H1 (cell line): Measurements from ENCODE around the gene CREBL2. TPM values are rescaled to one million over a fixed set of nuclear protein-coding genes. Genes with fewer than 3 reads are reported as not detected.

Experiments
- CTCF ChIA-PET: fragments of 300-600 bp; sonication (Branson Sonifier 250); formaldehyde crosslinking; loops from one replicate; lab custom pipeline; 2021; ENCODE audit not compliant: partially characterized antibody; lab: Charles Lee
- POLR2A ChIA-PET: fragments of 300-600 bp; sonication (Branson Sonifier 250); formaldehyde crosslinking; loops from one replicate; lab custom pipeline; 2021; ENCODE audit warnings: inconsistent platforms; ENCODE audit not compliant: partially characterized antibody; lab: Charles Lee
- DNase-seq, 2 experiments: peaks; one replicate each; pipeline versions ENCODE4 v3.0.0 to v3.0.0-alpha.2; 2010 to 2022; ENCODE audit warnings: low spot score in 2 of 2, low read depth in 1 of 2, mixed read lengths in 1 of 2
- FAIRE-seq: peaks from 2 replicates; lab custom pipeline; 2011; peaks lifted over from hg19 to GRCh38; lab: Jason Lieb, UNC
- H2AFZ ChIP-seq: 2 replicates; pipeline ENCODE4 v1.8.1; 2012; ENCODE audit warnings: low read length, inconsistent platforms
- H2AK5ac ChIP-seq: 2 replicates; pipeline ENCODE4 v1.6.1; 2013; ENCODE audit warnings: low read depth, low read length
- H2BK120ac ChIP-seq: replicated peaks from 2 replicates; pipeline ENCODE3; 2013; ENCODE audit warnings: low read depth, low read length, inconsistent platforms
- H2BK12ac ChIP-seq: 2 replicates; pipeline ENCODE4 v1.6.1; 2013; ENCODE audit warnings: low read depth, low read length
- H2BK15ac ChIP-seq: 2 replicates; pipeline ENCODE4 v1.6.1; 2013; ENCODE audit warnings: low read length
- H2BK20ac ChIP-seq: 2 replicates; pipeline ENCODE4 v1.6.1; 2013; ENCODE audit warnings: low read length
- H2BK5ac ChIP-seq: 2 replicates; pipeline ENCODE4 v1.6.1; 2013; ENCODE audit warnings: low read depth, low read length
- H3K14ac ChIP-seq: 2 replicates; pipeline ENCODE4 v1.6.1; 2013; ENCODE audit warnings: inconsistent platforms; ENCODE audit not compliant: insufficient read length
- H3K18ac ChIP-seq: 2 replicates; pipeline ENCODE4 v1.6.1; 2013; ENCODE audit warnings: low read length; ENCODE audit errors: extremely low read depth
- H3K23ac ChIP-seq: 2 replicates; pipeline ENCODE4 v1.6.1; 2013; ENCODE audit warnings: inconsistent platforms; ENCODE audit not compliant: insufficient read length
- H3K23me2 ChIP-seq: 2 replicates; pipeline ENCODE4 v1.6.1; 2013; ENCODE audit warnings: low read depth, low read length
- H3K27ac ChIP-seq: 2 replicates; pipeline ENCODE4 v1.6.1; 2011; ENCODE audit warnings: low read depth, low read length, inconsistent platforms
- H3K27me3 ChIP-seq, 4 experiments: replicated peaks in 1 of 4; 1 replicate in 1 of 4; 2 replicates in 3 of 4; pipeline versions ENCODE4 v1.6.1 to v1.8.1; 2011 to 2013; ENCODE audit warnings: low read length in 3 of 4, mild to moderate bottlenecking in 3 of 4, inconsistent platforms in 2 of 4, mixed read lengths in 2 of 4, moderate library complexity in 1 of 4; ENCODE audit not compliant: control insufficient read depth in 3 of 4, insufficient read depth in 3 of 4; ENCODE audit errors: extremely low read depth in 1 of 4
- H3K36me3 ChIP-seq, 4 experiments: 2 replicates each; pipeline versions ENCODE4 v1.6.1 to v1.8.1; 2011 to 2013; ENCODE audit warnings: mild to moderate bottlenecking in 4 of 4, low read length in 3 of 4, moderate library complexity in 2 of 4, control low read depth in 1 of 4, inconsistent platforms in 1 of 4; ENCODE audit not compliant: insufficient read depth in 4 of 4, control insufficient read depth in 2 of 4
- H3K4ac ChIP-seq: replicated peaks from 2 replicates; pipeline ENCODE3; 2013; ENCODE audit warnings: low read length, low read depth, mixed read lengths, inconsistent platforms; ENCODE audit not compliant: insufficient read length
- H3K4me1 ChIP-seq, 4 experiments: replicated peaks in 1 of 4; 1 replicate in 1 of 4; 2 replicates in 3 of 4; pipeline versions ENCODE4 v1.6.1 to v1.8.1; 2011 to 2013; ENCODE audit warnings: low read length in 3 of 4, inconsistent platforms in 2 of 4, mixed read lengths in 1 of 4; ENCODE audit not compliant: insufficient read depth in 4 of 4, control insufficient read depth in 3 of 4
- H3K4me2 ChIP-seq, 2 experiments: 2 replicates each; pipeline versions ENCODE4 v1.6.1 to v1.8.1; 2011 to 2013; ENCODE audit warnings: low read depth in 2 of 2, low read length in 2 of 2, control low read depth in 1 of 2, inconsistent platforms in 1 of 2, mild to moderate bottlenecking in 1 of 2; ENCODE audit not compliant: insufficient read depth in 1 of 2
- H3K4me3 ChIP-seq, 4 experiments: fragments of 200-600, 300-600 bp in 1 of 4; sonication (generic), shearing (Covaris generic), sonication (Bioruptor Twin) in 1 of 4; 2 replicates each; pipeline versions ENCODE4 v1.5.1 to v1.8.1; 2011 to 2016; ENCODE audit warnings: low read length in 4 of 4, low read depth in 3 of 4, control low read depth in 2 of 4, inconsistent platforms in 2 of 4, mild to moderate bottlenecking in 2 of 4, mixed read lengths in 1 of 4, moderate library complexity in 1 of 4; ENCODE audit not compliant: insufficient read depth in 2 of 4; ENCODE audit errors: extremely low read depth in 1 of 4
- H3K56ac ChIP-seq: replicated peaks from 2 replicates; pipeline ENCODE3; 2013; ENCODE audit warnings: low read depth, mild to moderate bottlenecking, mixed read lengths, low read length, inconsistent platforms; ENCODE audit not compliant: insufficient read length
- H3K79me1 ChIP-seq: 2 replicates; pipeline ENCODE4 v1.6.1; 2013; ENCODE audit warnings: low read depth, low read length, control low read depth
- H3K79me2 ChIP-seq, 2 experiments: 2 replicates each; pipeline versions ENCODE4 v1.6.1 to v1.8.1; 2012 to 2013; ENCODE audit warnings: low read length in 2 of 2, mild to moderate bottlenecking in 2 of 2, inconsistent platforms in 1 of 2; ENCODE audit not compliant: insufficient read depth in 2 of 2, control insufficient read depth in 1 of 2
- H3K9ac ChIP-seq, 4 experiments: replicated peaks in 1 of 4; 1 replicate in 1 of 4; 2 replicates in 3 of 4; pipeline versions ENCODE4 v1.6.1 to v1.8.1; 2011 to 2013; ENCODE audit warnings: low read depth in 3 of 4, low read length in 3 of 4, control low read depth in 2 of 4, mild to moderate bottlenecking in 2 of 4, moderate library complexity in 2 of 4, inconsistent platforms in 1 of 4; ENCODE audit errors: extremely low read depth in 1 of 4
- H3K9me3 ChIP-seq, 2 experiments: 2 replicates each; pipeline versions ENCODE4 v1.6.1 to v1.8.1; 2012 to 2013; ENCODE audit warnings: mild to moderate bottlenecking in 2 of 2, moderate library complexity in 2 of 2, control low read depth in 1 of 2, inconsistent platforms in 1 of 2, low read depth in 1 of 2, low read length in 1 of 2, mixed read lengths in 1 of 2; ENCODE audit not compliant: insufficient read depth in 2 of 2
- H4K20me1 ChIP-seq, 2 experiments: replicated peaks in 1 of 2; 2 replicates each; pipeline versions ENCODE3 to v1.8.1; 2011 to 2013; ENCODE audit warnings: inconsistent platforms in 2 of 2, low read length in 2 of 2, mild to moderate bottlenecking in 1 of 2; ENCODE audit not compliant: insufficient read depth in 2 of 2, control insufficient read depth in 1 of 2
- H4K5ac ChIP-seq: 2 replicates; pipeline ENCODE4 v1.6.1; 2013; ENCODE audit warnings: low read length, low read depth, mixed read lengths, inconsistent platforms; ENCODE audit not compliant: insufficient read length
- H4K8ac ChIP-seq: 2 replicates; pipeline ENCODE4 v1.8.0; 2013; ENCODE audit warnings: mild to moderate bottlenecking, moderate library complexity, low read length, inconsistent platforms; ENCODE audit not compliant: insufficient read depth; ENCODE audit errors: extremely low read depth
- H4K91ac ChIP-seq: replicated peaks from 2 replicates; pipeline ENCODE3; 2013; ENCODE audit warnings: low read length, mixed read lengths, inconsistent platforms; ENCODE audit not compliant: insufficient read length
- ASH2L ChIP-seq: fragments of 200-600, 300-600 bp; sonication (generic); IDR thresholded peaks from one replicate; pipeline ENCODE4 v1.7.1; 2017; ENCODE audit warnings: low read length
- BACH1 ChIP-seq: IDR thresholded peaks from 2 replicates; pipeline ENCODE4 v1.6.1; 2012; ENCODE audit warnings: low read length, improper control_type of control experiment
- BRCA1 ChIP-seq: IDR thresholded peaks from 2 replicates; pipeline ENCODE4 v1.6.1; 2012; ENCODE audit warnings: low read depth, low read length, improper control_type of control experiment
- EP300 ChIP-seq, 2 experiments: IDR thresholded peaks; 1 replicate in 1 of 2; 2 replicates in 1 of 2; pipeline ENCODE4 v1.6.1; 2011 to 2012; ENCODE audit warnings: low read depth in 2 of 2, low read length in 2 of 2, mild to moderate bottlenecking in 2 of 2, borderline replicate concordance in 1 of 2, inconsistent platforms in 1 of 2, moderate library complexity in 1 of 2
- EZH2 ChIP-seq: fragments of 200-600 bp; sonication (generic); IDR thresholded peaks from 2 replicates; pipeline ENCODE4 v1.7.1; 2012; ENCODE audit warnings: low read depth, mild to moderate bottlenecking, moderate library complexity, low read length, inconsistent platforms; ENCODE audit not compliant: severe bottlenecking
- TAF7 ChIP-seq: optimal IDR thresholded peaks from 2 replicates; pipeline ENCODE3; 2011; ENCODE audit warnings: low read depth, mild to moderate bottlenecking, inconsistent platforms, low read length, moderate library complexity, borderline replicate concordance
- TBP ChIP-seq: IDR thresholded peaks from 2 replicates; pipeline ENCODE4 v1.6.1; 2011; ENCODE audit warnings: low read depth, low read length, improper control_type of control experiment
- WGBS, 2 experiments: shearing (Covaris generic) in 1 of 2; methylation state at CpG; one replicate each; pipeline versions ENCODE4 v1.1.6 to v1.1.7; 2013 to 2015; ENCODE audit warnings: low lambda C conversion rate in 2 of 2, mixed read lengths in 2 of 2, inconsistent platforms in 1 of 2, low coverage in 1 of 2, missing lambda C conversion rate in 1 of 2; ENCODE audit not compliant: insufficient replicate concordance in 2 of 2, insufficient coverage in 1 of 2, insufficient read length in 1 of 2; ENCODE audit errors: extremely low coverage in 1 of 2, missing lambda C conversion rate in 1 of 2; 5-methylcytosine and 5-hydroxymethylcytosine counted together
- polyA plus RNA-seq, 7 experiments: library from polyadenylated mRNA; depleted of rRNA in 3 of 7; stranded (reverse) in 5 of 7; unstranded in 2 of 7; fragments of >200 nt in 5 of 7; fragments of 200-250 nt in 2 of 7; gene quantifications; 1 replicate in 5 of 7; 2 replicates in 1 of 7; 4 replicates in 1 of 7; pipeline versions ENCODE4 v1.2.1 to v1.2.3, GENCODE V29; 2011 to 2013; ENCODE audit warnings: missing spikeins in 2 of 7, mixed read lengths in 2 of 7
- total RNA-seq: library from RNA; stranded (reverse); fragmentation: NEBNext Ultra II Directional; extraction: Animal tissue kit (Norgen Biotek cat#: 25700); gene quantifications from 2 replicates; pipeline ENCODE4 v1.2.1, GENCODE V29; 2021
- TF ChIP-seq, protein P1 (sequence below): IDR thresholded peaks from 2 replicates; pipeline ENCODE4 v1.6.1; 2012; ENCODE audit warnings: inconsistent platforms
- TF ChIP-seq, protein P2 (sequence below): IDR thresholded peaks from 2 replicates; pipeline ENCODE4 v1.6.1; 2011; ENCODE audit warnings: low read length, improper control_type of control experiment
- TF ChIP-seq, protein P3 (sequence below): IDR thresholded peaks from 2 replicates; pipeline ENCODE4 v1.6.1; 2011; ENCODE audit warnings: low read depth, mild to moderate bottlenecking, low read length; ENCODE audit not compliant: insufficient read depth

The CREBL2 gene
- total and polyA plus RNA-seq, 2 of the 8 experiments (the other 6 are each of a cell fraction or from before 2014, with no cell fraction given): 9.8 to 18.3 TPM

DNA sequence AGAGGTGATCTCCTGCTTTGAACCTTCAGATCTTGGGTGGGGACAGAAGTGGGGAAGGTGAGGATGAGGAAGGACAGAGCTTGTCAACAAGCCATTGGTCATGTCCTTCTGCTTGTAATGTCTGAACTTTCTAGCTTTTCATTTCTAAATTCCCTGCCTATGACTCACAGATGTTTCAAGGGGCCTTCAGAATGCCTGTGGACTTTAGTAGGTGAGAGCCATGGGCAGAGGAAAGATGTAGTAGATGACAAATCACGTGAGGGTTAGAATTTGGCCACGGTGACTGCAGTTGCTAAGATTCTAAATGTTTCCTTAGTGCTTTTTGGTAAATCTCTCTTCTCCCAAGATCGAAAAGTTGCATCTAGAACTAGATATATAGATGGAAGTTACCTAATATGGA is 18.7 kb upstream of the CREBL2 start:
- no peak for DNase-seq
- no peak overlapping the region for H3K4ac ChIP-seq
- whole genome bisulfite sequencing, 2 experiments: 90% methylated on average over 3 of the region's 3 CpGs; no CpG with 5 or more reads in 1 of the 2 experiments

More for the DNA sequence above, 18.7 kb upstream of the CREBL2 start:
- Histone ChIP-seq H3K23ac (no peak overlapping the region), H2BK120ac (no peak overlapping the region), H2AK5ac (no peak overlapping the region), H3K36me3 (no peaks in the 10 kb centered on the region), H3K23me2 (peaks cover 13% of the 10 kb centered on the region; the same call in 1 of the 2 replicates), H3K14ac (no peak overlapping the region), H4K5ac (no peak overlapping the region), H3K27ac (no peak overlapping the region), H3K79me2 (no peaks in the 10 kb centered on the region), H4K91ac (no peak overlapping the region), H4K20me1 (no peaks in the 10 kb centered on the region), H2BK5ac (no peak overlapping the region), H2BK15ac (no peak overlapping the region), H3K79me1 (no peaks in the 10 kb centered on the region), H3K9ac (no peak overlapping the region), H2BK12ac (no peak overlapping the region), H3K4me2 (no peak overlapping the region), H3K9me3 (no peaks in the 10 kb centered on the region), H4K8ac (no peak overlapping the region), H2AFZ (no peak overlapping the region), H3K4me3 (no peak overlapping the region), H3K18ac (no peak overlapping the region), H2BK20ac (no peak overlapping the region), H3K27me3 (no peaks in the 10 kb centered on the region), H3K4me1 (no peaks in the 10 kb centered on the region), H3K56ac (no peak overlapping the region)
- no peak for FAIRE-seq
- POLR2A ChIA-PET: interaction anchor here (0.6 to 1.8 kb wide), 3 partner anchors 8 to 22 kb away, joined by 3 to 6 read pairs (median 4); no protein-coding TSS in a partner anchor
- TF ChIP-seq BACH1: no peak
- TF ChIP-seq EZH2: no peak
- no peak for TF ChIP-seq EP300 (IDR thresholded peaks at IDR 0.05; ENCODE audit: borderline replicate concordance in 1 of 2, low read depth in 2 of 2, low read length in 2 of 2)
- TF ChIP-seq, protein P1, sequence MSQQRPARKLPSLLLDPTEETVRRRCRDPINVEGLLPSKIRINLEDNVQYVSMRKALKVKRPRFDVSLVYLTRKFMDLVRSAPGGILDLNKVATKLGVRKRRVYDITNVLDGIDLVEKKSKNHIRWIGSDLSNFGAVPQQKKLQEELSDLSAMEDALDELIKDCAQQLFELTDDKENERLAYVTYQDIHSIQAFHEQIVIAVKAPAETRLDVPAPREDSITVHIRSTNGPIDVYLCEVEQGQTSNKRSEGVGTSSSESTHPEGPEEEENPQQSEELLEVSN: no peak
- TF ChIP-seq, protein P2, sequence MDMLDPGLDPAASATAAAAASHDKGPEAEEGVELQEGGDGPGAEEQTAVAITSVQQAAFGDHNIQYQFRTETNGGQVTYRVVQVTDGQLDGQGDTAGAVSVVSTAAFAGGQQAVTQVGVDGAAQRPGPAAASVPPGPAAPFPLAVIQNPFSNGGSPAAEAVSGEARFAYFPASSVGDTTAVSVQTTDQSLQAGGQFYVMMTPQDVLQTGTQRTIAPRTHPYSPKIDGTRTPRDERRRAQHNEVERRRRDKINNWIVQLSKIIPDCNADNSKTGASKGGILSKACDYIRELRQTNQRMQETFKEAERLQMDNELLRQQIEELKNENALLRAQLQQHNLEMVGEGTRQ: no peak
- TF ChIP-seq, protein P3, sequence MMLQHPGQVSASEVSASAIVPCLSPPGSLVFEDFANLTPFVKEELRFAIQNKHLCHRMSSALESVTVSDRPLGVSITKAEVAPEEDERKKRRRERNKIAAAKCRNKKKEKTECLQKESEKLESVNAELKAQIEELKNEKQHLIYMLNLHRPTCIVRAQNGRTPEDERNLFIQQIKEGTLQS: no peak
- no peak for TF ChIP-seq BRCA1
- TF ChIP-seq ASH2L: no peak
- no peak for TF ChIP-seq TBP
- no peak for TF ChIP-seq TAF7
- CTCF ChIA-PET: interaction anchor here (1.1 to 1.5 kb wide), 2 partner anchors 52 to 216 kb away, joined by 3 to 6 read pairs; no protein-coding TSS in a partner anchor
